ENCODE results near the gene CNTNAP5.

DNA sequence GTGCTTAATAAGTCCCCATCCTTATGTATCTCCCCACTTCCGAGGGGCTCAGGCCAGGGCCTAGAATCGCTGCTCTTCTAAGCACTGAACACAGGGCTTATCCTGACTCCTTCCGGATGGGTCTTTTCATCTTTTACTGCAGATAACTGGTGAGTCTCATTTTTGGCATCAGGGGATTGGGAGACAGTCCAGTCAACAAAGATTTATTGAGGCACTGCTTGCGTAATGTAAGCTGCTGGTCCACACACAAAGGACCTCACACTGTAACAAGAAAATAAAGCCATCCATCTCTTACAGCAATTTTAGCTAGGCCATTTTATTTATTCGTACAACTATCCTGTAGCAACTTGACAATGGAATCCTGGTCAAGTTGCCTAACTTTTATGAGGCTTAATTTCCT is 600.5 kb downstream of the CNTNAP5 start:
- TF ChIP-seq, protein P1, sequence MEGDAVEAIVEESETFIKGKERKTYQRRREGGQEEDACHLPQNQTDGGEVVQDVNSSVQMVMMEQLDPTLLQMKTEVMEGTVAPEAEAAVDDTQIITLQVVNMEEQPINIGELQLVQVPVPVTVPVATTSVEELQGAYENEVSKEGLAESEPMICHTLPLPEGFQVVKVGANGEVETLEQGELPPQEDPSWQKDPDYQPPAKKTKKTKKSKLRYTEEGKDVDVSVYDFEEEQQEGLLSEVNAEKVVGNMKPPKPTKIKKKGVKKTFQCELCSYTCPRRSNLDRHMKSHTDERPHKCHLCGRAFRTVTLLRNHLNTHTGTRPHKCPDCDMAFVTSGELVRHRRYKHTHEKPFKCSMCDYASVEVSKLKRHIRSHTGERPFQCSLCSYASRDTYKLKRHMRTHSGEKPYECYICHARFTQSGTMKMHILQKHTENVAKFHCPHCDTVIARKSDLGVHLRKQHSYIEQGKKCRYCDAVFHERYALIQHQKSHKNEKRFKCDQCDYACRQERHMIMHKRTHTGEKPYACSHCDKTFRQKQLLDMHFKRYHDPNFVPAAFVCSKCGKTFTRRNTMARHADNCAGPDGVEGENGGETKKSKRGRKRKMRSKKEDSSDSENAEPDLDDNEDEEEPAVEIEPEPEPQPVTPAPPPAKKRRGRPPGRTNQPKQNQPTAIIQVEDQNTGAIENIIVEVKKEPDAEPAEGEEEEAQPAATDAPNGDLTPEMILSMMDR (conservative IDR thresholded peaks at IDR 0.05 in 1 of 2, IDR thresholded peaks at IDR 0.05 in 1 of 2; ENCODE audit: extremely low read depth in 1 of 2, insufficient read depth in 1 of 2, low read depth in 1 of 2, low read length in 2 of 2), result no peak
- TF ChIP-seq EZH2 (IDR thresholded peaks at IDR 0.05; ENCODE audit: borderline replicate concordance, low read length), result no peak

Data from mammary epithelial cell (primary cell).